ENCODE measurements around the gene NPNT.
"Not testable (repeated sequence)": the region's sequence is repeated elsewhere in the genome, so short reads cannot be mapped to it uniquely, and the experiment has no call there.

NPNT gene, protein sequence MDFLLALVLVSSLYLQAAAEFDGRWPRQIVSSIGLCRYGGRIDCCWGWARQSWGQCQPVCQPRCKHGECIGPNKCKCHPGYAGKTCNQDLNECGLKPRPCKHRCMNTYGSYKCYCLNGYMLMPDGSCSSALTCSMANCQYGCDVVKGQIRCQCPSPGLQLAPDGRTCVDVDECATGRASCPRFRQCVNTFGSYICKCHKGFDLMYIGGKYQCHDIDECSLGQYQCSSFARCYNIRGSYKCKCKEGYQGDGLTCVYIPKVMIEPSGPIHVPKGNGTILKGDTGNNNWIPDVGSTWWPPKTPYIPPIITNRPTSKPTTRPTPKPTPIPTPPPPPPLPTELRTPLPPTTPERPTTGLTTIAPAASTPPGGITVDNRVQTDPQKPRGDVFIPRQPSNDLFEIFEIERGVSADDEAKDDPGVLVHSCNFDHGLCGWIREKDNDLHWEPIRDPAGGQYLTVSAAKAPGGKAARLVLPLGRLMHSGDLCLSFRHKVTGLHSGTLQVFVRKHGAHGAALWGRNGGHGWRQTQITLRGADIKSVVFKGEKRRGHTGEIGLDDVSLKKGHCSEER

DNA sequence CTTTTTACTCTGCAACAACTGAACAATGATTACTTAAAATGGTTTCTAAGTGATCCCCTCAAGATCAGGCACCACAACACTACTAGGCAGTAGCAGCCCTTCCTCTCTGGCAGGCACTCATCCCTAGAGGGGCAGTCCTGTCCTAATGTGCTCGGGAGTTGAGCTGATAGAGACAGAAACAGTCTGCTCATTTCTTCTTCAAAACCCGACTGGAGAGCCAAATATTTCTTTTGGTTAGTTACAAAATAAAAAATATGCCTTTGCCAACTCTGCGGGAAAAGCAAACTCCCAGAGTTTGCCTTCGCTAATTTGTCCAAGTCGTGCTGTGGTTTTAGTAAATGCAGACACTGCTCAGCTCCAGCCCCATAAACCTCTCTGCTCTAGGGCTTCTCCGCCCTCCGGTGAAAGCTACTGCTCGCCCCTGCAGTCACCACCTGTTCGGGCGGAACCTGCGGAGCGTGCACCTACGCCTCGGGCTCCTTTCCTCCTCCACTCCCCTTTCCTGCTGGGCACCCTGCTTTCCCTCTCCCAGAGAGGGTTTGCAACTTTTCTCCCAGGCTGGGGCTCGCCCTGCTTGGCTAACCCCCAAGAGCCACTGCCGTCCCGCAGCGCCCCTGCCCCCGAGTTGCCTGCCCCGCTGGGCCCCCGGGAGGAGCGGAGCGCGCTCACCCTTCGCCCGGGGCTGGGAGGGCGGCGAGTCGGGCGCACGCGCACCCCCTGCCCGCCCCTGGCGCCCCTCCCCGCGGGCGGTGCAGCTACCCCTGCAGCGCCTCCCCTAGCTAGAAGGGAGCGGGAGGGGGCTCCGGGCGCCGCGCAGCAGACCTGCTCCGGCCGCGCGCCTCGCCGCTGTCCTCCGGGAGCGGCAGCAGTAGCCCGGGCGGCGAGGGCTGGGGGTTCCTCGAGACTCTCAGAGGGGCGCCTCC, at the start of gene NPNT:
TSS of gene NPNT (plus strand) at position 812 of the 923 bp plus-strand sequence. CDS start 182 bp downstream, outside the sequence.
- Histone ChIP-seq H3K4me1 (ENCODE audit: control insufficient read depth in 1 of 2, insufficient read depth in 2 of 2, low read length in 2 of 2) (peaks cover 0 to 21% of the 10 kb centered on the region in 2 donors), H3K36me3 (ENCODE audit: control insufficient read depth in 1 of 2, insufficient read depth in 2 of 2, low read length in 2 of 2) (no peaks in the 10 kb centered on the region), H3K27ac (ENCODE audit: low read length) (no peak within 1 kb of the TSS), H3K4me3 (ENCODE audit: low read depth in 1 of 2, low read length in 2 of 2) (peak within 1 kb of the TSS; percentile 53 to 70), H3K9me3 (ENCODE audit: control insufficient read depth in 1 of 2, low read length in 2 of 2) (no peaks in the 10 kb centered on the region), H3K27me3 (ENCODE audit: low read depth, low read length) (peaks cover 8% of the 10 kb centered on the region)

DNA sequence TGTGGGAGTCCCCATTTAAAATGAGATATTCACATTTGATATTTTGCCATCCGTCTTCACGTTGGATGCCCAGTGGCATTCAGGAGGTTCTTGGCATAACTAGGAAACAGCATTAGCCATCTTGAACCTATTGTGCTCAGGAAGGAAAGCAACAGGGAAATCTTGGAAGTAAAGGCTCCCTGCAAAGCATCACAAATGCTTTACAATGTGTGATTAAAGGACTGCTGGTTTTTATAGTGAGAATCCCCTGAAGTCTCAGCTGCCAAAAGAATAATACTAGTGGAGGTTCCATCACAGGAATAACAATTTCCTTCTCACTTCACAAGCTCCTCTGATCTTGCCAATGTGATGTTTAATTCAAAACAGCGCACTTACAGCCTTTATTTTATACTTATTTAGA, 49.7 kb upstream of the NPNT start:
- no peaks in the 10 kb centered on the region for H3K9me3 ChIP-seq (ENCODE audit: control insufficient read depth in 1 of 2, low read length in 2 of 2)
- H3K27me3 ChIP-seq (ENCODE audit: low read depth, low read length) = no peaks in the 10 kb centered on the region
- H3K27ac ChIP-seq (ENCODE audit: low read length) = no peak overlapping the region
- H3K4me3 ChIP-seq (ENCODE audit: low read depth in 1 of 2, low read length in 2 of 2) = no peak overlapping the region
- H3K36me3 ChIP-seq (ENCODE audit: control insufficient read depth in 1 of 2, insufficient read depth in 2 of 2, low read length in 2 of 2) = peaks cover 5 to 6% of the 10 kb centered on the region in 2 donors
- H3K4me1 ChIP-seq (ENCODE audit: control insufficient read depth in 1 of 2, insufficient read depth in 2 of 2, low read length in 2 of 2) = no peaks in the 10 kb centered on the region

DNA sequence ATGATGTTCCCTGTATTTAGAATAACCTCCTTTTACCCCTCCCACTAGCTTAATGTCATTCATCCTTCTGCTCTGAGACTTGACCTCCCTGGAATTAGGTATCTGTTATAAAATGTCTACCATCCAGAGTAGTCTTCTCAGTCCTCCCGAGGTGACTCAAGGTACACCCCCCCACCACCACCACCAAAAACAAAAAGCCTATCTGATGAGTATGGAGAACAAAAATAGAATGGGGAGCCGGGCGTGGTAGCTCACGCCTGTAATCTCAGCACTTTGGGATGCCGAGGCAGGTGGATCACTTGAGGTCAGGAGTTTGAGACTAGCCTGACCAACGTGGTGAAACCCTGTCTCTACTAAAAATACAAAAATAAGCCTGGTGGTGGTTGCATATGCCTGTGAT, 46.9 kb upstream of the NPNT start:
- H3K4me1 ChIP-seq (ENCODE audit: control insufficient read depth in 1 of 2, insufficient read depth in 2 of 2, low read length in 2 of 2); H3K9me3 ChIP-seq (ENCODE audit: control insufficient read depth in 1 of 2, low read length in 2 of 2); H3K27me3 ChIP-seq (ENCODE audit: low read depth, low read length); H3K36me3 ChIP-seq (ENCODE audit: control insufficient read depth in 1 of 2, insufficient read depth in 2 of 2, low read length in 2 of 2); H3K27ac ChIP-seq (ENCODE audit: low read length); H3K4me3 ChIP-seq (ENCODE audit: low read depth in 1 of 2, low read length in 2 of 2): not testable (repeated sequence)

DNA sequence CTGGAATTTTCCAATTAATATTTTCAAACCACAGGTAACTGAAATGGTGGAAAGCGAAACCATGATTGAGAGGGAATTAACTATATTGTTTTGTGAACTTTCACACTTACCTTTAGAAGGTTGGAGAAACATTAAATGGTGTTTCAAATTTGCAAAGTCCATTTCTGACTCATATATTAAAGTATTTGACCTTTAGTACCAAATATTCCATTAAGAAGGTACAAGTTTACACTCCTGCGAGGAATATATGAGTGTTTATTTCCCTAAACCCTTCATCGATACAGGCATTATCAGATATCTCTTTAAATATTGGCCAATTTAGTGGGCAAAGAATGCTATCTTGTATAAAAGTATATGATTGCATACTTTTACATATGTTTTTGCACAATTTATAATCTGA, 44.1 kb upstream of the NPNT start:
- Histone ChIP-seq H3K4me3 (ENCODE audit: low read depth in 1 of 2, low read length in 2 of 2) (no peak overlapping the region), H3K36me3 (ENCODE audit: control insufficient read depth in 1 of 2, insufficient read depth in 2 of 2, low read length in 2 of 2) (no peaks in the 10 kb centered on the region), H3K9me3 (ENCODE audit: control insufficient read depth in 1 of 2, low read length in 2 of 2) (peaks cover 0 to 6% of the 10 kb centered on the region in 2 donors), H3K27ac (ENCODE audit: low read length) (no peak overlapping the region), H3K27me3 (ENCODE audit: low read depth, low read length) (no peaks in the 10 kb centered on the region), H3K4me1 (ENCODE audit: control insufficient read depth in 1 of 2, insufficient read depth in 2 of 2, low read length in 2 of 2) (no peaks in the 10 kb centered on the region)

DNA sequence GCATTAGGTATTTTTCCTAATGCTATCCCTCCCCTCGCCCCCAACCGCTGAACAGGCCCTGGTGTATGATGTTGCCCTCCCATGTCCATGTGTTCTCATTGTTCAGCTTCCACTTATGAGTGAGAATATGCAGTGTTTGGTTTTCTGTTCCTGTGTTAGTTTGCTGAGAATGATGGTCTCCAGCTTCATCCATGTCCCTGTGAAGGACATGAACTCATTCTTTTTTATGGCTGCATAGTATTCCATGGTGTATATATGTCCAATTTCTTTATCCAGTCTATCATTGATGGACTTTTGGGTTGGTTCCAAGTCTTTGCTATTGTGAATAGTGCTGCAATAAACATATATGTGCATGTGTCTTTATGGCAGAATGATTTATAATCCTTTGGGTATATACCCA, 43.0 kb upstream of the NPNT start:
- not testable (repeated sequence) for H3K27me3 ChIP-seq (ENCODE audit: low read depth, low read length); H3K36me3 ChIP-seq (ENCODE audit: control insufficient read depth in 1 of 2, insufficient read depth in 2 of 2, low read length in 2 of 2); H3K4me3 ChIP-seq (ENCODE audit: low read depth in 1 of 2, low read length in 2 of 2); H3K4me1 ChIP-seq (ENCODE audit: control insufficient read depth in 1 of 2, insufficient read depth in 2 of 2, low read length in 2 of 2); H3K27ac ChIP-seq (ENCODE audit: low read length)
- H3K9me3 ChIP-seq (ENCODE audit: control insufficient read depth in 1 of 2, low read length in 2 of 2) = peaks cover 0 to 10% of the 10 kb centered on the region in 2 donors

DNA sequence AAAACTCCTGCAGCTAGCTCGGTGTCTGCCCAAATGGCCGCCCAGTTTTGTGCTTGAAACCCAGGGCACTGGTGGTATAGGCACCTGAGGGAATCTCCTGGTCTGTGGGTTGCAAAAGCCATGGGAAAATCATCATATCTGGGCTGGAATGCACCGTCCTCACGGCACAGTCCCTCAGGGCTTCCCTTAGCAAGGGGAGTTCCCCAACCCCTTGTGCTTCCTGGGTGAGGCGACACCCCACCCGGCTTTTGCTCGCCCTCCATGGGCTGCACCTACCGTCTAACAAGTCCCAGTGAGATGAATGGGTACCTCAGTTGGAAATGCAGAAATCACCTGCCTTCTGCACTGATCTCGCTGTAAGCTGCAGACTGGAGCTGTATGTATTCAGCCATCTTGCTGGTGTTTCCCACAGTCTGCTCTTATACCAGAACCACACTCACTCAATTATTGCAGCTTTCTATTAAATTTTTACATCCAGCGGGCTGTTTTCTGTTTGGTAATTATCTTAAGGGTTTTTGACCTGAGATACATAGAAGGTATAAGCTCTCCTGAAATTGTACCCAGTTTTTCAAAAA, 36.7 kb upstream of the NPNT start:
- Histone ChIP-seq H3K4me3 (ENCODE audit: low read depth in 1 of 2, low read length in 2 of 2) (no peak overlapping the region), H3K4me1 (ENCODE audit: control insufficient read depth in 1 of 2, insufficient read depth in 2 of 2, low read length in 2 of 2) (no peaks in the 10 kb centered on the region), H3K36me3 (ENCODE audit: control insufficient read depth in 1 of 2, insufficient read depth in 2 of 2, low read length in 2 of 2) (no peaks in the 10 kb centered on the region), H3K27ac (ENCODE audit: low read length) (no peak overlapping the region), H3K27me3 (ENCODE audit: low read depth, low read length) (no peaks in the 10 kb centered on the region), H3K9me3 (ENCODE audit: control insufficient read depth in 1 of 2, low read length in 2 of 2) (peaks cover 0 to 20% of the 10 kb centered on the region in 2 donors)

DNA sequence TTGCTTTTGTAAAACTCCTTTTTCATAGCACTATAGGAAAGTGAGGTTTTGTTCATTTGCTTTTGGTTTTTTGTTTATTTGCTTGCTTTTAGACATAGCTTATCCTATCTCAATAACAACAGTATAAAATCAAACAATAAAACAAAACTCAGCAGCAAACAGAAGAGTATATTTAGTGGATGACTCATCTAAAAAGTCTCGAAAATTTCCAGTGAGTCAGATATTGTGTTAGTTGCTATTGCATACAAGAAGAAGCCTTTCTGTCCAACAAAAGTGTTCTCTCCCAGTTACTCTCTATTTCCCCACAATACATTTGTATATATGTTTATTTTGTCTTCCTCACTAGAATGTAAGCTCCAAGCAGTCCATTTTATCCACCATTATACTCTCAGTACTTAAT, 36.0 kb upstream of the NPNT start:
- H3K27ac ChIP-seq (ENCODE audit: low read length) = no peak overlapping the region
- no peaks in the 10 kb centered on the region for H3K4me1 ChIP-seq (ENCODE audit: control insufficient read depth in 1 of 2, insufficient read depth in 2 of 2, low read length in 2 of 2)
- H3K36me3 ChIP-seq (ENCODE audit: control insufficient read depth in 1 of 2, insufficient read depth in 2 of 2, low read length in 2 of 2) = no peaks in the 10 kb centered on the region
- H3K27me3 ChIP-seq (ENCODE audit: low read depth, low read length) = no peaks in the 10 kb centered on the region
- no peak overlapping the region for H3K4me3 ChIP-seq (ENCODE audit: low read depth in 1 of 2, low read length in 2 of 2)
- peaks cover 0 to 20% of the 10 kb centered on the region in 2 donors for H3K9me3 ChIP-seq (ENCODE audit: control insufficient read depth in 1 of 2, low read length in 2 of 2)

DNA sequence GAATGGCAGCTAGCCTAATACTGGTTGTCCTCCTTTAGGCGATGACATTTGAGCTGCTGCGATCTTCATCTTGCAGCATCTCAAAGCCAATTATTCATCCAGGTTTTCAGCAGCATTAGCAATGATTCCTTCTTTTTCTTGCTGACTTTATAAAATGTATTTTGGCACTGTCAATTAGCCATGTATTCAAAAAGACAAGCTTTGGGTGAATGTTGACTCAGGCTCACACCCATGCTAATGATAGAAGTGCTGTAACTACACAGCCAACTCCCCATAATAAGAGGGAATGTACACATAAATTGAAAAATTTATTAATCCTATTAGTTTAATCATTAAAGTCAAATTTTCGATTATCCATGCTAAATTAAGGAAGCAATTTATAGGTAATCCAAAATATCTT, 24.3 kb upstream of the NPNT start:
- H3K27ac ChIP-seq (ENCODE audit: low read length) = no peak overlapping the region
- no peaks in the 10 kb centered on the region for H3K27me3 ChIP-seq (ENCODE audit: low read depth, low read length)
- H3K4me3 ChIP-seq (ENCODE audit: low read depth in 1 of 2, low read length in 2 of 2) = no peak overlapping the region
- H3K36me3 ChIP-seq (ENCODE audit: control insufficient read depth in 1 of 2, insufficient read depth in 2 of 2, low read length in 2 of 2) = no peaks in the 10 kb centered on the region
- no peaks in the 10 kb centered on the region for H3K4me1 ChIP-seq (ENCODE audit: control insufficient read depth in 1 of 2, insufficient read depth in 2 of 2, low read length in 2 of 2)
- H3K9me3 ChIP-seq (ENCODE audit: control insufficient read depth in 1 of 2, low read length in 2 of 2) = no peaks in the 10 kb centered on the region

DNA sequence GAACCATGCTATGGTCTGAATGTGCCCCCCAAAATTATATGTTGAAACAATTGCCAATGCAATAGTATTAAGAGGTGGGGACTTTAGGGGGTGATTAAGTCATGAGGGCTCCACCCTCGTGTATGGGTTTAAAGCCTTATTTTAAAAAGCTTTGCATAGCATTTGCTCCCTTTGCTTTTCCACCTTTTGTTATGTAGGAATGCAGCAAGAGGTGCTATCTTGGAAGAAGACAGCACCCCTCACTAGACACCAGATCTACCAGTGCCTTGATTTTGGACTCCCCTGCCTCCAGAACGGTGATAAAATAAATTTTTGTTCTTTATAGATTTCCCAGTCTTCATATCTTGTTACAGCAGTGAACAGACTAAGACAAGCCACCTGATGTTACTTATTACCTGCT, 23.3 kb upstream of the NPNT start:
- H3K4me3 ChIP-seq (ENCODE audit: low read depth in 1 of 2, low read length in 2 of 2) = no peak overlapping the region
- H3K36me3 ChIP-seq (ENCODE audit: control insufficient read depth in 1 of 2, insufficient read depth in 2 of 2, low read length in 2 of 2) = no peaks in the 10 kb centered on the region
- no peaks in the 10 kb centered on the region for H3K9me3 ChIP-seq (ENCODE audit: control insufficient read depth in 1 of 2, low read length in 2 of 2)
- H3K27ac ChIP-seq (ENCODE audit: low read length) = no peak overlapping the region
- H3K27me3 ChIP-seq (ENCODE audit: low read depth, low read length) = no peaks in the 10 kb centered on the region
- no peaks in the 10 kb centered on the region for H3K4me1 ChIP-seq (ENCODE audit: control insufficient read depth in 1 of 2, insufficient read depth in 2 of 2, low read length in 2 of 2)

DNA sequence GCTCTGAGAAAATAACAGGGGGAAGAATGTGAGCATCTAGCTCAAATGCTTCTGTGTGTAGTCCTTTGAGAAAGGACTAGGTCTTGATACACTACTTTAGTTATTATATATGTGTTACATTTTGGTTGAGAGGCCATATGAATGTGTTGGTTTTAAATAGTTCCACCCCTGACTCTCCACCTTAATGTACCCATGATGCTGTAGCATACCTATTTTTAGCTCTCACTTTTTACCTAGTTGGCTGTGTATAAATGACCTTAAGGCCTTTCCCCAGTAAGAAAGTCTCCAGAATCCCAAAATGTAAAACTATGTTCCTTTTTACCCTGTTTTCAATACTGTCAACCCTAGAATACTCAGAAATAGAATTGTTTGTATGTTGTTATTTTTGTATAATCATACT, 20.0 kb upstream of the NPNT start:
- Histone ChIP-seq H3K36me3 (ENCODE audit: control insufficient read depth in 1 of 2, insufficient read depth in 2 of 2, low read length in 2 of 2) (no peaks in the 10 kb centered on the region), H3K4me3 (ENCODE audit: low read depth in 1 of 2, low read length in 2 of 2) (no peak overlapping the region), H3K4me1 (ENCODE audit: control insufficient read depth in 1 of 2, insufficient read depth in 2 of 2, low read length in 2 of 2) (no peaks in the 10 kb centered on the region), H3K27me3 (ENCODE audit: low read depth, low read length) (no peaks in the 10 kb centered on the region), H3K27ac (ENCODE audit: low read length) (no peak overlapping the region), H3K9me3 (ENCODE audit: control insufficient read depth in 1 of 2, low read length in 2 of 2) (no peaks in the 10 kb centered on the region)

DNA sequence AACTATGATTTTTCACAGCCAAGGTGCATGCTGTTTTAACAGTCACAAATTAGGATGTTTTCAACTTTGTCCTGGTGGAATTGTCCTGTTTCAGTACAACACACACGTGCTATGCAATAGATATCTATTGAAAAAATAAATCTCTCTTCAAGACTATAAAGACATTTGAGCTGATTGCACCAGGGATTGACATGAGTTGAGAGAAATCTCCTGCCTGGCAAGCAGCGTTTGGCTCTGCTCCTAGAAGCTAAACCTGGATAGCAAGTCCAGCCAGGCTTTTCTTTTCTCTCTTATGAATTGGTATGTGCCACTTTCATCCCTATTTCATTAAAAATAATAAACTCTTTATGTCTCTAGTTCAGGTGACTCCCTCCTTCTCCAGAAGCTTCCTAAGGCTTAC, 16.6 kb upstream of the NPNT start:
- H3K27ac ChIP-seq (ENCODE audit: low read length) = no peak overlapping the region
- no peaks in the 10 kb centered on the region for H3K36me3 ChIP-seq (ENCODE audit: control insufficient read depth in 1 of 2, insufficient read depth in 2 of 2, low read length in 2 of 2)
- H3K4me3 ChIP-seq (ENCODE audit: low read depth in 1 of 2, low read length in 2 of 2) = no peak overlapping the region
- H3K27me3 ChIP-seq (ENCODE audit: low read depth, low read length) = no peaks in the 10 kb centered on the region
- no peaks in the 10 kb centered on the region for H3K9me3 ChIP-seq (ENCODE audit: control insufficient read depth in 1 of 2, low read length in 2 of 2)
- H3K4me1 ChIP-seq (ENCODE audit: control insufficient read depth in 1 of 2, insufficient read depth in 2 of 2, low read length in 2 of 2) = no peaks in the 10 kb centered on the region

All from muscle layer of duodenum (tissue), 2 donors.